HG03520 (cell line): ENCODE data around the gene TCERG1L.
"Not testable (repeated sequence)": the region's sequence is repeated elsewhere in the genome, so short reads cannot be mapped to it uniquely, and the experiment has no call there.

Experiments used
- ATAC-seq: cut with Tn5 transposase; IDR thresholded peaks from one replicate; pipeline ENCODE4 v1.9.1; 2021; ENCODE audit warnings: mild to moderate bottlenecking, moderate library complexity; ENCODE audit not compliant: unreplicated experiment

TCERG1L gene

GRCh38 chr10:131150126-131150525, 161.4 kb downstream of the TCERG1L start:
- ATAC-seq, result no peak

- no peak for ATAC-seq
These were observed 161.9 kb downstream of the TCERG1L start for GRCh38 chr10:131149586-131149985.

GRCh38 chr10:131149111-131149510, 162.4 kb downstream of the TCERG1L start:
- ATAC-seq, result no peak

- no peak for ATAC-seq
These were observed 163.3 kb downstream of the TCERG1L start for GRCh38 chr10:131148270-131148669.

GRCh38 chr10:131147301-131147975, 164.1 kb downstream of the TCERG1L start:
- ATAC-seq, result no peak

- ATAC-seq, result no peak
These were observed 164.7 kb downstream of the TCERG1L start for GRCh38 chr10:131146790-131147189.

GRCh38 chr10:131145756-131146155, 165.8 kb downstream of the TCERG1L start:
- no peak for ATAC-seq

GRCh38 chr10:131144711-131145375, 166.7 kb downstream of the TCERG1L start:
- no peak for ATAC-seq

GRCh38 chr10:131144196-131144595, 167.3 kb downstream of the TCERG1L start:
- no peak for ATAC-seq

- no peak for ATAC-seq
These were observed 167.9 kb downstream of the TCERG1L start for GRCh38 chr10:131143425-131144165.

GRCh38 chr10:131142517-131143380, 168.8 kb downstream of the TCERG1L start:
- no peak for ATAC-seq

GRCh38 chr10:131141645-131142516, 169.6 kb downstream of the TCERG1L start:
- ATAC-seq, result no peak

GRCh38 chr10:131141207-131141606, 170.3 kb downstream of the TCERG1L start:
- ATAC-seq, result no peak

- ATAC-seq, result no peak
These were observed 170.9 kb downstream of the TCERG1L start for GRCh38 chr10:131140606-131141005.

- ATAC-seq, result no peak
These were observed 174.3 kb downstream of the TCERG1L start for GRCh38 chr10:131137223-131137622.

GRCh38 chr10:131136336-131136735, 175.2 kb downstream of the TCERG1L start:
- not testable (repeated sequence) for ATAC-seq

GRCh38 chr10:131135716-131136115, 175.8 kb downstream of the TCERG1L start:
- no peak for ATAC-seq

GRCh38 chr10:131134651-131135050, 176.9 kb downstream of the TCERG1L start:
- ATAC-seq, result no peak

GRCh38 chr10:131134001-131134576, 177.4 kb downstream of the TCERG1L start:
- no peak for ATAC-seq

GRCh38 chr10:131132681-131133080, 178.8 kb downstream of the TCERG1L start:
- no peak for ATAC-seq
